Skeletal muscle tissue (tissue), 4 donors: ENCODE results near the gene SCYL2. TPM values are rescaled to one million over a fixed set of nuclear protein-coding genes. Genes with fewer than 3 reads are reported as not detected.

Experiments used
- H3K27ac ChIP-seq: one replicate; pipeline ENCODE4 v1.7.0; 2013; ENCODE audit warnings: mild to moderate bottlenecking, low read depth, low read length, inconsistent platforms
- H3K27me3 ChIP-seq, 3 donors: one replicate each; pipeline ENCODE4 v1.7.0; 2013; ENCODE audit warnings: low read length in 3 of 3; ENCODE audit not compliant: control insufficient read depth in 3 of 3, insufficient read depth in 3 of 3
- H3K36me3 ChIP-seq, 3 donors: one replicate each; pipeline ENCODE4 v1.7.0; 2013; ENCODE audit warnings: low read length in 3 of 3; ENCODE audit not compliant: control insufficient read depth in 3 of 3, insufficient read depth in 3 of 3
- H3K4me1 ChIP-seq, 3 donors: one replicate each; pipeline ENCODE4 v1.7.0; 2013; ENCODE audit warnings: low read length in 3 of 3, mild to moderate bottlenecking in 3 of 3; ENCODE audit not compliant: control insufficient read depth in 3 of 3, insufficient read depth in 3 of 3
- H3K4me3 ChIP-seq, 3 donors: one replicate each; pipeline ENCODE4 v1.7.0; 2013; ENCODE audit warnings: low read length in 3 of 3
- H3K9ac ChIP-seq, 3 donors: one replicate each; pipeline ENCODE4 v1.7.0; 2013; ENCODE audit warnings: low read length in 3 of 3, mild to moderate bottlenecking in 3 of 3, moderate library complexity in 2 of 3, low read depth in 1 of 3
- H3K9me3 ChIP-seq, 3 donors: one replicate each; pipeline ENCODE4 v1.7.0; 2013; ENCODE audit warnings: low read length in 3 of 3; ENCODE audit not compliant: control insufficient read depth in 3 of 3
- total RNA-seq: library from RNA; depleted of rRNA; stranded (reverse); fragments of >200 nt; gene quantifications from one replicate; pipeline ENCODE4 v1.2.3, GENCODE V29; 2014
- donor health status: Osteomylitis.

The SCYL2 gene
- total RNA-seq, 1 donor from 2014 or later, result 43.3 TPM

GRCh38 chr12:100234591-100235304, 32.2 kb upstream of the SCYL2 start:
- H3K27ac ChIP-seq, result peak overlapping the region; percentile 33
- H3K4me1 ChIP-seq, result no peaks in the 10 kb centered on the region
- H3K27me3 ChIP-seq, result no peaks in the 10 kb centered on the region
- H3K4me3 ChIP-seq, result no peak overlapping the region
- no peaks in the 10 kb centered on the region for H3K9me3 ChIP-seq
- H3K36me3 ChIP-seq, result no peaks in the 10 kb centered on the region
- H3K9ac ChIP-seq, result peak overlapping the region in 1 of 3 donors; percentile 30

- Histone ChIP-seq H3K4me1 (no peaks in the 10 kb centered on the region), H3K36me3 (no peaks in the 10 kb centered on the region), H3K27me3 (no peaks in the 10 kb centered on the region), H3K27ac (no peak overlapping the region), H3K9ac (no peak overlapping the region), H3K9me3 (no peaks in the 10 kb centered on the region), H3K4me3 (no peak overlapping the region)
These were observed 28.2 kb upstream of the SCYL2 start for GRCh38 chr12:100238801-100239200.

GRCh38 chr12:100239589-100239988, 27.4 kb upstream of the SCYL2 start:
- no peaks in the 10 kb centered on the region for H3K27me3 ChIP-seq
- H3K9ac ChIP-seq, result no peak overlapping the region
- no peak overlapping the region for H3K27ac ChIP-seq
- H3K36me3 ChIP-seq, result no peaks in the 10 kb centered on the region
- H3K4me1 ChIP-seq, result no peaks in the 10 kb centered on the region
- no peaks in the 10 kb centered on the region for H3K9me3 ChIP-seq
- no peak overlapping the region for H3K4me3 ChIP-seq

GRCh38 chr12:100243137-100243536, 23.8 kb upstream of the SCYL2 start:
- no peak overlapping the region for H3K27ac ChIP-seq
- H3K4me1 ChIP-seq, result no peaks in the 10 kb centered on the region
- no peaks in the 10 kb centered on the region for H3K36me3 ChIP-seq
- H3K27me3 ChIP-seq, result no peaks in the 10 kb centered on the region
- no peaks in the 10 kb centered on the region for H3K9me3 ChIP-seq
- no peak overlapping the region for H3K4me3 ChIP-seq
- H3K9ac ChIP-seq, result no peak overlapping the region

DNA sequence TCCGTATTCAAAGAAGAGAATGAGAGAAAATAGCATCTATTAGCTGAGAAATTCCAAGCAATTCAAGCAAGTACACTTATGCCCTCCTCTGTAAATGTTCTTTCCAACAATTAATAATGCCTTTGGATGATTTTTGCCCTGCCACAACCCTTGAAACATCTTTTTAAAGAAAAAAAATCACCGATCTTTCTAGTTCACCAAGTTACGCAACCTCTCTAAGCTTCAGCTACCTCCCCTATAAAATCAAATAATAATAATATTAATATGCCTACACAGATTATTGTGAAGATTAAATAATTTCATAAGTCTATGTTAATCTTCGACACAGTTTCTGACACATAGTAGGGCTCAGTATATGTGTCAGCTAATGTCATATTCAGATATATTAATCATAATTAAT, 19.2 kb upstream of the SCYL2 start:
- Histone ChIP-seq H3K4me3 (no peak overlapping the region), H3K36me3 (no peaks in the 10 kb centered on the region), H3K9ac (no peak overlapping the region), H3K27me3 (no peaks in the 10 kb centered on the region), H3K27ac (no peak overlapping the region), H3K4me1 (no peaks in the 10 kb centered on the region), H3K9me3 (no peaks in the 10 kb centered on the region)

DNA sequence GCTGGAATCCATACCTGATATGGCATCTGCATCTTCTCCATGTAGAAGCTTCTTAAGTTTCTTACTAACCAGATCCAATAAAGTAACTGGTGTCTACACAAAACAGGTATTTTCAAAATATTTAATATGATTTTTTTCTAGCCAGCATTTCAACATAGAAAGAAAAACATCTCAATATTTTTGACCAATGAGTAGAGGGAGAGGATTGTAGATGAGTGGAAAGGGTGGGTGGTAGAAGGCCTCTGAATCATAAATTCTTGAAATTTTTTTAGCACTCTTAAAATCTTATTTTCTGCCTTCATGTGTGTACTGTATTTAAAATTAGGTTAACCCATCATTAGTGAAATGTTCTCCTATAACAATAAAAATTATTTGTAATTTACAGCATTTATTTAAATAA, 18.1 kb upstream of the SCYL2 start:
- H3K9ac ChIP-seq, result no peak overlapping the region
- no peaks in the 10 kb centered on the region for H3K9me3 ChIP-seq
- H3K4me1 ChIP-seq, result no peaks in the 10 kb centered on the region
- H3K36me3 ChIP-seq, result no peaks in the 10 kb centered on the region
- H3K27ac ChIP-seq, result no peak overlapping the region
- no peaks in the 10 kb centered on the region for H3K27me3 ChIP-seq
- H3K4me3 ChIP-seq, result no peak overlapping the region

GRCh38 chr12:100249941-100250340, 17.0 kb upstream of the SCYL2 start:
- Histone ChIP-seq H3K9ac (no peak overlapping the region), H3K9me3 (no peaks in the 10 kb centered on the region), H3K36me3 (no peaks in the 10 kb centered on the region), H3K27me3 (no peaks in the 10 kb centered on the region), H3K27ac (no peak overlapping the region), H3K4me3 (no peak overlapping the region), H3K4me1 (no peaks in the 10 kb centered on the region)

- no peaks in the 10 kb centered on the region for H3K27me3 ChIP-seq
- no peaks in the 10 kb centered on the region for H3K4me1 ChIP-seq
- no peak overlapping the region for H3K9ac ChIP-seq
- H3K36me3 ChIP-seq, result no peaks in the 10 kb centered on the region
- no peak overlapping the region for H3K27ac ChIP-seq
- H3K4me3 ChIP-seq, result no peak overlapping the region
- H3K9me3 ChIP-seq, result no peaks in the 10 kb centered on the region
These were observed 15.1 kb upstream of the SCYL2 start for GRCh38 chr12:100251917-100252316.

GRCh38 chr12:100253437-100253836, 13.5 kb upstream of the SCYL2 start:
- Histone ChIP-seq H3K9ac (no peak overlapping the region), H3K4me3 (no peak overlapping the region), H3K9me3 (no peaks in the 10 kb centered on the region), H3K27ac (no peak overlapping the region), H3K4me1 (no peaks in the 10 kb centered on the region), H3K36me3 (no peaks in the 10 kb centered on the region), H3K27me3 (no peaks in the 10 kb centered on the region)

GRCh38 chr12:100254876-100255275, 12.1 kb upstream of the SCYL2 start:
- Histone ChIP-seq H3K9me3 (no peaks in the 10 kb centered on the region), H3K4me3 (no peak overlapping the region), H3K27me3 (no peaks in the 10 kb centered on the region), H3K36me3 (no peaks in the 10 kb centered on the region), H3K9ac (no peak overlapping the region), H3K27ac (no peak overlapping the region), H3K4me1 (no peaks in the 10 kb centered on the region)
